Neural cell (in vitro differentiated cells): ENCODE measurements around the gene ERICH6B.

Source experiments
- CTCF ChIP-seq: fragments of 450-650 bp; IDR thresholded peaks from 2 replicates; pipeline ENCODE4 v1.5.1; 2014; ENCODE audit warnings: antibody characterized with exemption, mild to moderate bottlenecking, moderate library complexity; ENCODE audit not compliant: poor library complexity, severe bottlenecking
- EP300 ChIP-seq: fragments of 450-650 bp; conservative IDR thresholded peaks from 2 replicates; pipeline ENCODE4 v1.6.1; 2014; ENCODE audit warnings: antibody characterized with exemption, mild to moderate bottlenecking, moderate library complexity; ENCODE audit not compliant: poor library complexity, severe bottlenecking
- EZH2 ChIP-seq: fragments of 200-600, 300-800 bp; shearing (Covaris generic), sonication (generic); IDR thresholded peaks from 2 replicates; pipeline ENCODE4 v1.6.1; 2014; ENCODE audit warnings: antibody characterized with exemption, low read length, borderline replicate concordance, mild to moderate bottlenecking; ENCODE audit not compliant: insufficient read depth, poor library complexity, severe bottlenecking
- MXI1 ChIP-seq: fragments of 450-650 bp; conservative IDR thresholded peaks from 2 replicates; pipeline ENCODE4 v1.6.1; 2014; ENCODE audit warnings: antibody characterized with exemption, mild to moderate bottlenecking; ENCODE audit not compliant: poor library complexity, severe bottlenecking
- POLR2AphosphoS5 ChIP-seq: IDR thresholded peaks from 2 replicates; pipeline ENCODE4 v1.6.1; 2012
- SMC3 ChIP-seq: fragments of 450-650 bp; conservative IDR thresholded peaks from 2 replicates; pipeline ENCODE4 v1.6.1; 2014; ENCODE audit warnings: antibody characterized with exemption, mild to moderate bottlenecking, moderate library complexity; ENCODE audit not compliant: poor library complexity
- TAF1 ChIP-seq: IDR thresholded peaks from 2 replicates; pipeline ENCODE4 v1.6.1; 2012; ENCODE audit warnings: low read depth
- TF ChIP-seq, protein P1 (sequence below): IDR thresholded peaks from 2 replicates; pipeline ENCODE4 v1.6.1; 2012; ENCODE audit warnings: borderline replicate concordance

DNA sequence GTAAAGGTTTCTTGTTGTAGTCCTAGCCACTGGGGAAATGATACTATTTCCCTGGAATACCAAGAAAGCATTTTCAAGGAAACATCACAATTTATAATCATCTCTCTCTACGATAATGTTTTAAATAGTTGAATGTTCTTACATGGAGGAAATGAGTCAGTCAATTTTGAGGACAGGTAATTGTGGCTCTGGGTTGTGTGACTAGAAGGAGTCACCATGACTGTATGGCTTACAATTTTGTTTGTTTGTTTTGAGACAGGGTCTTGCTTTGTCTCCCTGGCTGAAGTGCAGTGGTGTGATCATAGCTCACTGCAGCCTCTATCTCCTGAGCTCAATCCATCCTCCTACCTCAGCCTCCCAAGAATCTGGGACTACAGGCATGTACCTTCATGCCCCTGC, 103.4 kb downstream of the ERICH6B start:
- TF ChIP-seq CTCF (no peak), MXI1 (no peak), EP300 (no peak), SMC3 (no peak), POLR2AphosphoS5 (no peak), EZH2 (no peak), TAF1 (no peak)
- TF ChIP-seq, protein P1, sequence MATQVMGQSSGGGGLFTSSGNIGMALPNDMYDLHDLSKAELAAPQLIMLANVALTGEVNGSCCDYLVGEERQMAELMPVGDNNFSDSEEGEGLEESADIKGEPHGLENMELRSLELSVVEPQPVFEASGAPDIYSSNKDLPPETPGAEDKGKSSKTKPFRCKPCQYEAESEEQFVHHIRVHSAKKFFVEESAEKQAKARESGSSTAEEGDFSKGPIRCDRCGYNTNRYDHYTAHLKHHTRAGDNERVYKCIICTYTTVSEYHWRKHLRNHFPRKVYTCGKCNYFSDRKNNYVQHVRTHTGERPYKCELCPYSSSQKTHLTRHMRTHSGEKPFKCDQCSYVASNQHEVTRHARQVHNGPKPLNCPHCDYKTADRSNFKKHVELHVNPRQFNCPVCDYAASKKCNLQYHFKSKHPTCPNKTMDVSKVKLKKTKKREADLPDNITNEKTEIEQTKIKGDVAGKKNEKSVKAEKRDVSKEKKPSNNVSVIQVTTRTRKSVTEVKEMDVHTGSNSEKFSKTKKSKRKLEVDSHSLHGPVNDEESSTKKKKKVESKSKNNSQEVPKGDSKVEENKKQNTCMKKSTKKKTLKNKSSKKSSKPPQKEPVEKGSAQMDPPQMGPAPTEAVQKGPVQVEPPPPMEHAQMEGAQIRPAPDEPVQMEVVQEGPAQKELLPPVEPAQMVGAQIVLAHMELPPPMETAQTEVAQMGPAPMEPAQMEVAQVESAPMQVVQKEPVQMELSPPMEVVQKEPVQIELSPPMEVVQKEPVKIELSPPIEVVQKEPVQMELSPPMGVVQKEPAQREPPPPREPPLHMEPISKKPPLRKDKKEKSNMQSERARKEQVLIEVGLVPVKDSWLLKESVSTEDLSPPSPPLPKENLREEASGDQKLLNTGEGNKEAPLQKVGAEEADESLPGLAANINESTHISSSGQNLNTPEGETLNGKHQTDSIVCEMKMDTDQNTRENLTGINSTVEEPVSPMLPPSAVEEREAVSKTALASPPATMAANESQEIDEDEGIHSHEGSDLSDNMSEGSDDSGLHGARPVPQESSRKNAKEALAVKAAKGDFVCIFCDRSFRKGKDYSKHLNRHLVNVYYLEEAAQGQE: no peak
